ENCODE measurements around the gene GRB2. TPM values are rescaled to one million over a fixed set of nuclear protein-coding genes. Genes with fewer than 3 reads are reported as not detected.
"Not testable (repeated sequence)": the region's sequence is repeated elsewhere in the genome, so short reads cannot be mapped to it uniquely, and the experiment has no call there.

GRB2 gene
- total RNA-seq, 1 donor from 2014 or later = 320 TPM

GRCh38 chr17:75445296-75445695, 39.8 kb upstream of the GRB2 start:
- Mint-ChIP-seq H3K4me1 (no peaks in the 10 kb centered on the region), H3K9me3 (no peaks in the 10 kb centered on the region), H3K27me3 (no peaks in the 10 kb centered on the region), H3K27ac (no peak overlapping the region), H3K4me3 (no peak overlapping the region), H3K36me3 (ENCODE audit: low read depth) (no peaks in the 10 kb centered on the region)
- ATAC-seq (ENCODE audit: low read depth) = no peak
- ChIA-PET POLR2A (no interaction called here), CTCF (no interaction called here)
- intact Hi-C loops (cut with micrococcal nuclease) = no loop called here
- no peak for TF ChIP-seq CTCF (IDR thresholded peaks at IDR 0.05)
- DNase-seq = no peak

GRCh38 chr17:75442168-75443103, 37.0 kb upstream of the GRB2 start:
- ATAC-seq (ENCODE audit: low read depth) (no peak), DNase-seq (no peak)
- intact Hi-C loops (cut with micrococcal nuclease) = no loop called here
- Mint-ChIP-seq H3K27me3 (no peaks in the 10 kb centered on the region), H3K4me3 (no peak overlapping the region), H3K4me1 (no peaks in the 10 kb centered on the region), H3K9me3 (no peaks in the 10 kb centered on the region), H3K36me3 (ENCODE audit: low read depth) (no peaks in the 10 kb centered on the region), H3K27ac (no peak overlapping the region)
- ChIA-PET POLR2A (no interaction called here), CTCF (interaction anchor here (0.6 kb wide), 1 partner anchor 32 kb away, joined by 3 read pairs; no protein-coding TSS in a partner anchor)
- TF ChIP-seq CTCF (IDR thresholded peaks at IDR 0.05) = no peak

- H3K4me1 Mint-ChIP-seq = no peaks in the 10 kb centered on the region
- H3K36me3 Mint-ChIP-seq (ENCODE audit: low read depth) = no peaks in the 10 kb centered on the region
- ATAC-seq (ENCODE audit: low read depth) (no peak), DNase-seq (no peak)
- no peak overlapping the region for H3K27ac Mint-ChIP-seq
- no peak for TF ChIP-seq CTCF (IDR thresholded peaks at IDR 0.05)
- peaks cover 3% of the 10 kb centered on the region for H3K27me3 Mint-ChIP-seq
- ChIA-PET CTCF (no interaction called here), POLR2A (interaction anchor here (0.6 kb wide), 1 partner anchor 32 kb away, joined by 5 read pairs; no protein-coding TSS in a partner anchor)
- H3K9me3 Mint-ChIP-seq = no peaks in the 10 kb centered on the region
- intact Hi-C loops (cut with micrococcal nuclease) = no loop called here
- no peak overlapping the region for H3K4me3 Mint-ChIP-seq
These were observed 35.4 kb upstream of the GRB2 start for GRCh38 chr17:75440738-75441448.

- TF ChIP-seq CTCF (IDR thresholded peaks at IDR 0.05) = no peak
- CTCF ChIA-PET = no interaction called here
- no peak overlapping the region for H3K27ac Mint-ChIP-seq
- H3K9me3 Mint-ChIP-seq = no peaks in the 10 kb centered on the region
- H3K27me3 Mint-ChIP-seq = peaks cover 9% of the 10 kb centered on the region
- intact Hi-C loops (cut with micrococcal nuclease) = no loop called here
- no peak for ATAC-seq (ENCODE audit: low read depth)
- POLR2A ChIA-PET = no interaction called here
- DNase-seq = no peak
- H3K4me3 Mint-ChIP-seq = no peak overlapping the region
- no peaks in the 10 kb centered on the region for H3K36me3 Mint-ChIP-seq (ENCODE audit: low read depth)
- H3K4me1 Mint-ChIP-seq = no peaks in the 10 kb centered on the region
These were observed 33.8 kb upstream of the GRB2 start for GRCh38 chr17:75439287-75439686.

GRCh38 chr17:75437404-75437803, 31.9 kb upstream of the GRB2 start:
- ATAC-seq (ENCODE audit: low read depth); POLR2A ChIA-PET; H3K36me3 Mint-ChIP-seq (ENCODE audit: low read depth); CTCF ChIA-PET; intact Hi-C loops (cut with micrococcal nuclease); H3K4me1 Mint-ChIP-seq; H3K4me3 Mint-ChIP-seq; DNase-seq; H3K27ac Mint-ChIP-seq; H3K9me3 Mint-ChIP-seq: not testable (repeated sequence)
- peaks cover 13% of the 10 kb centered on the region for H3K27me3 Mint-ChIP-seq

GRCh38 chr17:75434433-75434832, 29.0 kb upstream of the GRB2 start:
- intact Hi-C loops (cut with micrococcal nuclease); H3K4me3 Mint-ChIP-seq; H3K27ac Mint-ChIP-seq; H3K36me3 Mint-ChIP-seq (ENCODE audit: low read depth); POLR2A ChIA-PET; H3K9me3 Mint-ChIP-seq; H3K4me1 Mint-ChIP-seq; DNase-seq; ATAC-seq (ENCODE audit: low read depth); CTCF ChIA-PET: not testable (repeated sequence)
- H3K27me3 Mint-ChIP-seq = peaks cover 13% of the 10 kb centered on the region

All from activated B cell treated with CpG ODN at 0.5 μM for 24 hours (primary cell).